GM19099 (cell line): Measurements from ENCODE around the gene NDC1.

ENCODE experiments used
- POLR2A ChIP-seq: IDR thresholded peaks from 3 replicates; pipeline ENCODE4 v1.6.1; 2011; ENCODE audit warnings: low read depth; ENCODE audit not compliant: insufficient read length; ENCODE audit errors: extremely low read depth

The NDC1 gene

DNA sequence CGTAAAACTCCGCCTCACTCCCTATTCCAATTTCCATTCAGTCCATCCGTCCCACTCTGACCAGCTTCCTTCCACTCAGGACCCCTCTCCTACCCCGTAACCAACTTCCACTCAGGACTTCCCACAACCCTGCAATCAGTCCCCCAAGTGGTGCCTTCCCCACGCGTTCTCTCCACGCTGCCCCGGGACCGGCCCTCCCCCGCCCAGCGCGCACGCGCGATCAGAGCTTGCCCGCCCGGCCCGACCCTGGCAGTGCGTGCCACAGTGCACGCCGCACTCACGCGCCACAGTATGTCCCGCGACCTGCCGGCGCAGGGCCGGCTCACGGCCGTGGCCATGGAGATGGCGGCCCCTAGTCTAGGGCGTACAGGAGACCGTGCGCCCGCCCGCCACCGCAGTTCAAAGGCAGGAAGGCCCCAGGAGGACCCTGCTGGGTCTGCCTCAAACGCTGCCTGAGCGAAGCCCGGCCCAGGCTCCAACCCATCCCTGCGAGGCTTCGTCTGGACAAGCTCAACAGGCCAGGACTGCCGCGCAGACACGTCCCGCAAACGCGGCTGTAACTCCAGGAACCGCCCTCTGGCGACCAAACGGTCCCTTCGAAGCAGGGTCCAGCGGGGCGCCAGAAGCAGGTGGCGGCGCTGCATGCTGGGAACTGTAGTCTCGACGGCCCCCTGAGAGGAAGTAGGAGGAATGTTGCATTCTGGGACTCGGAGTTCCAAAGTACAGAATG lies at the start of gene NDC1:
Gene NDC1 (minus strand): TSS at position 373 of the 730 bp plus-strand sequence. CDS start 35 bp downstream, at position 338.
- TF ChIP-seq POLR2A, result peak; percentile 78

DNA sequence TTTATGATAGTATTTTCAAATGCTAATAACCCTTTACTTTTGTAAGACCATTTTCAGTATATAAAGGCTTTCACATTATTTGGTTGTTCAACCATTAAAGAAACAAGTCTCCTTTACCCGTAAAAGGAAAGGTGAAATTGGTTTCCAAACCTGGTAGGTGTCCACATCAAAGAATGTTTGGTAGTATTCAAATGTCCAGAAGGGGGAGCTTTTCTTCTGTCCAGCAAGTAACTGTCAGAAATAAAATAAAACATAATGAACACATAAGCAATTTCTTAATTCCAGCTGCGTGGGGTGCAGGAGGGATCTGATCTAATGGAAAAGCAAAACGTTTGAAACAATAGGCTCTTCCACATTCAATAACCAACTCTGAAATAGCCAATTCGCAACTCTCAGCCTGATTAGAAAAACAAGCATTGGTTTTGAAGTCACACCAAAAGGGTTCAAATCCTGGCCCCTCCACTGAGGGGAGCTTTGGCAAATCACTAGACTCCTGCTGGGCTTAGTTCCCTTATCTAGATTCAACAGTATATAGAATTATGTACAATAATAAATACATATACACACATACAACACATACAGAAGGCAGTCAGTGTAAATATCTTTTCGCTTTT lies 40.5 kb upstream of the NDC1 start:
- no peak for TF ChIP-seq POLR2A

GRCh38 chr1:53871773-53872484 lies 33.8 kb upstream of the NDC1 start:
- no peak for TF ChIP-seq POLR2A

DNA sequence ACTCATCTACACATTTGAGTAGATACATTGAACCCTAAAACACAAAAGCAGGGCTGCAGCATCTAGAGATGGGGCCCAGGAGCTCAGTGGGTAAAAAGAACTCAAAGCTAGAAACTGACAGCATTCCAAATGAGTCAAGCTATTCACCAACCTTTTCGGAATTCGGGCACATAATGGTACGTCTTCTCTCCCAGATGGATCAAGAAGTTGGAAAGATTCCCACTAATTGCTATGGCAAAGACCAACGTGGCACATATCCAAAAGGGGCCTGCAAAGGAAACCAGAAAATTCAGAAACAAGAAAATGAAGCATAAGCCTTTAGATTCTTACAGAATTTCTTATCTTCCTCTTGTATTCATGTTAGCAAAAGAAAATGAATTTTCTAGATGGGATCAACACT lies 33.1 kb upstream of the NDC1 start:
- TF ChIP-seq POLR2A, result no peak

GRCh38 chr1:53869454-53870117 lies 31.5 kb upstream of the NDC1 start:
- no peak for TF ChIP-seq POLR2A

DNA sequence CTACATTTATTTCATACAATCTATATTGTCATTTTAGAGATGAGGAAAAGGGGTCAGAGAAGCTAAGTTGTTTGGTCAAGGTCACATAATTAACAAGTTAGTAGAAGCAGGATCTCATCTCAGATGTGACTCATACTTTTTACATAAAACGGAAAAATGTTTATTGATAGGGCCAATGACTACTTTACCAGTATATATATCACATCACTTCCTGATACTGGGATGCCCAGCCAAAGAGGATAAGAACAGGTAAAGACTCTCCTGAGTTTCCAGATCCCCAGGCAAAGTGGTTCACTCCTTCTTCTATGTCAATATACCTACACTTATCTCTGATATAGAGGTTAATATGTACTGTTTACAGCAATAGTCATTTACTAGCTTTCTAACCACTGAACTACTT lies 30.5 kb upstream of the NDC1 start:
- TF ChIP-seq POLR2A, result no peak

DNA sequence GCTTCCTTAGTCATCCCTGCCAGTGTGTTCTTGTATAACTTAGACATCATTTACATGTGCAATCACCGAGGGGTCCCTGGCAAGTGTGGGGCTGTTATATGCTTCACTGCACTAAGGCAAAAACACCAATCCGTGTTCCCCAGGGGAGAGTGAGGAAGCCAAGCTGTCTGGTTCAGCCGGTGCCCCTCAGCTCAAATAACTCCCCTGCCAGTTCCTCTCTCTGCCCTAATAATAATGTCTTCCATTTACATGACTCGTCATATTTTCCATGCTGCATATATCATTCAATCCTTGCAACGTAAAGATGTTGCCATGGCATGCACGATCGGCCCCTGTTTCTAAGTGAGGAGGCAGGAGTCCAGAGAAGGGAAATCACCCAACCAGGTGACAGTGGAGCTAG lies 24.4 kb upstream of the NDC1 start:
- TF ChIP-seq POLR2A, result no peak

DNA sequence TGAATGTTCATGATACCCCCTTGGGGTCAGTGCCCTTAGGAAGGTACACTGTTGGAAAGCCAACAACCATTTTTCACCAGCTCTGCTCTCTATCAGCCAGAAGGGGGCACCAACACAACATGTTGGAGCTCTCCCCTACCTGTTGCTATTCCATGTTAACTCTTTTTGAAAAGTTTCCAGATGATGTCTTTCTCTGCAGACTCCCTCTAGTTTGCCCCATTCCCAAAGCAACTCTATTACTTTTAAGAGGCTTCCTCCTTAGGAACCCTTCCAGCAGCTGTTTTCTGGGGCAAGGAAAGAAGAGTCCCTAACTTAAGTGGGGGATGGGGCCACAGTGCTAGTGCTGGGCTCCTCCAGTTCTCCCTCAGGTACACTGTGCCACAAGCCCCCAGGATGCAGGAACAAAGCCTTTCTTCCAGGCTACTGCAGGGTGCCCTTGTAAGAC lies 22.9 kb upstream of the NDC1 start:
- no peak for TF ChIP-seq POLR2A

- no peak for TF ChIP-seq POLR2A
Observed at GRCh38 chr1:53851571-53852285, 13.6 kb upstream of the NDC1 start.

GRCh38 chr1:53850082-53850673 lies 12.1 kb upstream of the NDC1 start:
- no peak for TF ChIP-seq POLR2A

DNA sequence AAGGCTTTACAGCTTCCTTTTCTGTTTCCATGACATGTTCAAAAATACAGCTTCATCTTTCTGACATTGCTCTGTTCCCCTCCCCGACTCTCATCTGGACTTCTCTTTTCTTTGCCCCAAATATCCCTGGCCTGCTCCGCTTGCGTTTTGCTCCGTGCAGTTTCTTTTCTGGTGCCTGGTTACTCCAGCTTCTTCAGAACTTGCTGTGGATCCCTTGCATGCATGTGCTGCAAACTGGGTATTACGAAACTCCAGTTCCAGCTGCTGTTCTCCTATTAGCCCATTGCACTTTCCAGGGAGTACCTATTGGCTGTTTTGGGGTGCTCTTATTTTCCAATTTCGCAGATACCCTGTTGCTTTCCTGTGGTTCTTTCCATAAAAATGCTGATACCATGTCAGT lies 9.9 kb upstream of the NDC1 start:
- no peak for TF ChIP-seq POLR2A

DNA sequence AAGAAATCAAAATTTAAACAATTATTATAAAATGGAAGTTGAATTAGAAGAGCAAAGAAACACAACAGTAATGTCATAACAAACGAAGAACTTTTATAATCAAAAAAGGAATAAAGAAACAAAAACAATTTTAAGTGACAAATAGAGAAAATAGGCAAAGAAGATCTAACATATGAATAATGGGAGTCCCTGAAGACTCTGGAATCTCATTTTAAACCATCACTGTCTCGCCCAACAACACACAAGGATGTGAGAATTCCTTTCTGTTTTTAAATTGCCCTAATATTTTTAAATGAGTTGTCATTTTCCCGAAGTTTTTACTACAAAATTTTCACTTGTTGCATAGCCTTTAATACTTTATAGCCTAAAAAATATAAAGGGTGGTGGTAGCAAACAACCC lies 4.3 kb upstream of the NDC1 start:
- no peak for TF ChIP-seq POLR2A

DNA sequence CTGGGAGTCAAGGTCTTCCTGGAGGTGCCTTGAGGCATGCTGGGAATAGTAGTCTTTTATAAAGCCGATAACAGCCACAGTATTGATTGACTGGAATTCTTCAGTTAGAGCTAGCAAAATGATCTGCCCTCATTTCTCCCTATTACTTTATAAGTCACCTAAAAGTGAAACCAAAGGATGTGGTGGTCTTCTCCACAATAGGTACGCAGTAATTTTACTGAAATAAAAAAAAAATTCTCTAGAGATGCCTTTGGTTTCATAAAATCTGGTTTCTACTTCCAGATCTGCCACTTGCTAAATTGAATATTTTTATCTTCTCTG lies 518 bp upstream of the NDC1 start:
- TF ChIP-seq POLR2A, result no peak

- TF ChIP-seq POLR2A, result no peak
Observed at GRCh38 chr1:53837646-53837923, 511 bp downstream of the NDC1 start.

DNA sequence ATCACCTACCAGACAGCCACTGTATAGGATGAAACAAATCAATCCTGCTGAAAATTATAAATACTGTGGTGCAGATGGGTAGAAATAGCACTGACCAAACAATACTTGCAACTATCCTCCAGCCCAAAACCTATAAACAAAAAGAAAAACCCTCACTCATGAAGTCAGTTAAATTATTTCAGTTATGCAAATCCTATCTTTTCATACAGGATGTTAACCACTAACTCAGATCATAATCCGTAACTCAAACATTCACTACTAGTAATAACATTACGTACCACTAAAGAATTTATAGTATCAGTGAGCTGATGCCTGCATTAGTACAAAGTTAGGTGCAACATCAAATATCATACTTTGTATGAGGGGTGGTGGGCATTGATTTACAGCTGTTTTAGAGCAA lies 2.6 kb downstream of the NDC1 start:
- TF ChIP-seq POLR2A, result no peak
